Activated naive CD4-positive, alpha-beta T cell treated with anti-CD3 and anti-CD28 coated beads, Interleukin-2, amount 10 ng/mL, durations not matched to agents 7 days and 5 days (primary cell): ENCODE data around the gene GLP2R.
"Not testable (repeated sequence)": the region's sequence is repeated elsewhere in the genome, so short reads cannot be mapped to it uniquely, and the experiment has no call there.

Source experiments
- CTCF ChIA-PET: fragments of 350-600 bp; sonication (Branson Sonifier 250); formaldehyde crosslinking; loops from one replicate; lab custom pipeline; 2021; ENCODE audit warnings: antibody characterized with exemption; lab: Charles Lee
- DNase-seq: peaks from one replicate; pipeline ENCODE4 v3.0.0-alpha.2; 2020
- H3K27ac Mint-ChIP-seq: one replicate; pipeline ENCODE4 v1.8.0; 2021; ENCODE audit warnings: mild to moderate bottlenecking, moderate library complexity, mixed read lengths
- H3K27me3 Mint-ChIP-seq: one replicate; pipeline ENCODE4 v1.8.0; 2021; ENCODE audit warnings: mild to moderate bottlenecking, mixed read lengths
- H3K36me3 Mint-ChIP-seq: one replicate; pipeline ENCODE4 v1.8.0; 2021; ENCODE audit warnings: mixed read lengths
- H3K4me1 Mint-ChIP-seq: one replicate; pipeline ENCODE4 v1.8.0; 2021; ENCODE audit warnings: mixed read lengths
- H3K4me3 Mint-ChIP-seq: one replicate; pipeline ENCODE4 v1.8.0; 2021; ENCODE audit warnings: mild to moderate bottlenecking, moderate library complexity, mixed read lengths
- H3K9me3 Mint-ChIP-seq: one replicate; pipeline ENCODE4 v1.8.0; 2021; ENCODE audit warnings: mixed read lengths

The GLP2R gene

GRCh38 chr17:9906616-9907015, 80.9 kb downstream of the GLP2R start:
- CTCF ChIA-PET, result no interaction called here
- DNase-seq, result no peak
- Mint-ChIP-seq H3K27ac (no peak overlapping the region), H3K9me3 (no peaks in the 10 kb centered on the region), H3K27me3 (no peaks in the 10 kb centered on the region), H3K4me3 (no peak overlapping the region), H3K36me3 (no peaks in the 10 kb centered on the region), H3K4me1 (no peaks in the 10 kb centered on the region)

- H3K27me3 Mint-ChIP-seq, result no peaks in the 10 kb centered on the region
- no peaks in the 10 kb centered on the region for H3K36me3 Mint-ChIP-seq
- no peaks in the 10 kb centered on the region for H3K4me1 Mint-ChIP-seq
- CTCF ChIA-PET, result no interaction called here
- no peak overlapping the region for H3K27ac Mint-ChIP-seq
- H3K9me3 Mint-ChIP-seq, result no peaks in the 10 kb centered on the region
- no peak overlapping the region for H3K4me3 Mint-ChIP-seq
- DNase-seq, result no peak
Measured at GRCh38 chr17:9907131-9907530, 81.4 kb downstream of the GLP2R start.

GRCh38 chr17:9907883-9908648, 82.3 kb downstream of the GLP2R start:
- Mint-ChIP-seq H3K36me3 (no peaks in the 10 kb centered on the region), H3K4me1 (no peaks in the 10 kb centered on the region), H3K27me3 (no peaks in the 10 kb centered on the region), H3K27ac (no peak overlapping the region), H3K4me3 (no peak overlapping the region), H3K9me3 (no peaks in the 10 kb centered on the region)
- CTCF ChIA-PET, result no interaction called here
- DNase-seq, result no peak

- Mint-ChIP-seq H3K9me3 (no peaks in the 10 kb centered on the region), H3K4me3 (no peak overlapping the region), H3K36me3 (no peaks in the 10 kb centered on the region), H3K27ac (no peak overlapping the region), H3K27me3 (no peaks in the 10 kb centered on the region), H3K4me1 (no peaks in the 10 kb centered on the region)
- DNase-seq, result no peak
- CTCF ChIA-PET, result no interaction called here
Measured at GRCh38 chr17:9908649-9909042, 82.9 kb downstream of the GLP2R start.

- Mint-ChIP-seq H3K27ac (no peak overlapping the region), H3K4me3 (no peak overlapping the region), H3K4me1 (no peaks in the 10 kb centered on the region), H3K36me3 (no peaks in the 10 kb centered on the region), H3K27me3 (no peaks in the 10 kb centered on the region), H3K9me3 (no peaks in the 10 kb centered on the region)
- no peak for DNase-seq
- CTCF ChIA-PET, result no interaction called here
Measured at GRCh38 chr17:9911089-9911488, 85.4 kb downstream of the GLP2R start.

GRCh38 chr17:9912121-9913099, 86.7 kb downstream of the GLP2R start:
- no peak for DNase-seq
- Mint-ChIP-seq H3K27me3 (no peaks in the 10 kb centered on the region), H3K4me1 (no peaks in the 10 kb centered on the region), H3K9me3 (no peaks in the 10 kb centered on the region), H3K4me3 (no peak overlapping the region), H3K27ac (no peak overlapping the region), H3K36me3 (no peaks in the 10 kb centered on the region)
- CTCF ChIA-PET, result interaction anchor here (0.6 kb wide), 1 partner anchor 424 kb away, joined by 3 read pairs; no protein-coding TSS in a partner anchor

- Mint-ChIP-seq H3K4me1 (no peaks in the 10 kb centered on the region), H3K9me3 (no peaks in the 10 kb centered on the region), H3K36me3 (no peaks in the 10 kb centered on the region), H3K27me3 (no peaks in the 10 kb centered on the region), H3K27ac (no peak overlapping the region), H3K4me3 (no peak overlapping the region)
- DNase-seq, result no peak
- CTCF ChIA-PET, result no interaction called here
Measured at GRCh38 chr17:9913476-9913875, 87.8 kb downstream of the GLP2R start.

GRCh38 chr17:9916108-9916507, 90.4 kb downstream of the GLP2R start:
- DNase-seq, result no peak
- Mint-ChIP-seq H3K27me3 (no peaks in the 10 kb centered on the region), H3K4me1 (no peaks in the 10 kb centered on the region), H3K27ac (no peak overlapping the region), H3K9me3 (no peaks in the 10 kb centered on the region), H3K36me3 (no peaks in the 10 kb centered on the region), H3K4me3 (no peak overlapping the region)
- CTCF ChIA-PET, result no interaction called here

GRCh38 chr17:9917131-9917530, 91.4 kb downstream of the GLP2R start:
- Mint-ChIP-seq H3K27ac (no peak overlapping the region), H3K36me3 (no peaks in the 10 kb centered on the region), H3K27me3 (no peaks in the 10 kb centered on the region), H3K4me3 (no peak overlapping the region), H3K9me3 (no peaks in the 10 kb centered on the region), H3K4me1 (no peaks in the 10 kb centered on the region)
- DNase-seq, result no peak
- CTCF ChIA-PET, result no interaction called here

- no peaks in the 10 kb centered on the region for H3K4me1 Mint-ChIP-seq
- no peaks in the 10 kb centered on the region for H3K36me3 Mint-ChIP-seq
- H3K27me3 Mint-ChIP-seq, result no peaks in the 10 kb centered on the region
- no peak for DNase-seq
- H3K27ac Mint-ChIP-seq, result no peak overlapping the region
- CTCF ChIA-PET, result no interaction called here
- no peaks in the 10 kb centered on the region for H3K9me3 Mint-ChIP-seq
- no peak overlapping the region for H3K4me3 Mint-ChIP-seq
Measured at GRCh38 chr17:9917801-9918200, 92.1 kb downstream of the GLP2R start.

- DNase-seq, result no peak
- H3K4me3 Mint-ChIP-seq, result no peak overlapping the region
- H3K27ac Mint-ChIP-seq, result no peak overlapping the region
- H3K9me3 Mint-ChIP-seq, result no peaks in the 10 kb centered on the region
- no peaks in the 10 kb centered on the region for H3K4me1 Mint-ChIP-seq
- CTCF ChIA-PET, result interaction anchor here (0.9 kb wide), 1 partner anchor 10 kb away, joined by 3 read pairs; no protein-coding TSS in a partner anchor
- H3K36me3 Mint-ChIP-seq, result no peaks in the 10 kb centered on the region
- no peaks in the 10 kb centered on the region for H3K27me3 Mint-ChIP-seq
Measured at GRCh38 chr17:9918352-9918751, 92.6 kb downstream of the GLP2R start.

GRCh38 chr17:9918804-9919352, 93.2 kb downstream of the GLP2R start:
- H3K36me3 Mint-ChIP-seq, result no peaks in the 10 kb centered on the region
- H3K9me3 Mint-ChIP-seq, result no peaks in the 10 kb centered on the region
- CTCF ChIA-PET, result interaction anchor here (0.9 kb wide), 1 partner anchor 9 kb away, joined by 3 read pairs; no protein-coding TSS in a partner anchor
- DNase-seq, result no peak
- H3K4me3 Mint-ChIP-seq, result no peak overlapping the region
- no peaks in the 10 kb centered on the region for H3K4me1 Mint-ChIP-seq
- no peak overlapping the region for H3K27ac Mint-ChIP-seq
- no peaks in the 10 kb centered on the region for H3K27me3 Mint-ChIP-seq

- H3K27me3 Mint-ChIP-seq, H3K4me3 Mint-ChIP-seq, H3K36me3 Mint-ChIP-seq, H3K9me3 Mint-ChIP-seq, DNase-seq, CTCF ChIA-PET, H3K27ac Mint-ChIP-seq, H3K4me1 Mint-ChIP-seq: not testable (repeated sequence)
Measured at GRCh38 chr17:9921216-9921615, 95.5 kb downstream of the GLP2R start.

- H3K4me1 Mint-ChIP-seq, result no peaks in the 10 kb centered on the region
- H3K36me3 Mint-ChIP-seq, result no peaks in the 10 kb centered on the region
- no peaks in the 10 kb centered on the region for H3K27me3 Mint-ChIP-seq
- no peaks in the 10 kb centered on the region for H3K9me3 Mint-ChIP-seq
- H3K27ac Mint-ChIP-seq, result no peak overlapping the region
- CTCF ChIA-PET, result no interaction called here
- H3K4me3 Mint-ChIP-seq, result no peak overlapping the region
- DNase-seq, result no peak
Measured at GRCh38 chr17:9922012-9922848, 96.5 kb downstream of the GLP2R start.
